ENCODE data around the gene NR3C1.

The NR3C1 gene

DNA sequence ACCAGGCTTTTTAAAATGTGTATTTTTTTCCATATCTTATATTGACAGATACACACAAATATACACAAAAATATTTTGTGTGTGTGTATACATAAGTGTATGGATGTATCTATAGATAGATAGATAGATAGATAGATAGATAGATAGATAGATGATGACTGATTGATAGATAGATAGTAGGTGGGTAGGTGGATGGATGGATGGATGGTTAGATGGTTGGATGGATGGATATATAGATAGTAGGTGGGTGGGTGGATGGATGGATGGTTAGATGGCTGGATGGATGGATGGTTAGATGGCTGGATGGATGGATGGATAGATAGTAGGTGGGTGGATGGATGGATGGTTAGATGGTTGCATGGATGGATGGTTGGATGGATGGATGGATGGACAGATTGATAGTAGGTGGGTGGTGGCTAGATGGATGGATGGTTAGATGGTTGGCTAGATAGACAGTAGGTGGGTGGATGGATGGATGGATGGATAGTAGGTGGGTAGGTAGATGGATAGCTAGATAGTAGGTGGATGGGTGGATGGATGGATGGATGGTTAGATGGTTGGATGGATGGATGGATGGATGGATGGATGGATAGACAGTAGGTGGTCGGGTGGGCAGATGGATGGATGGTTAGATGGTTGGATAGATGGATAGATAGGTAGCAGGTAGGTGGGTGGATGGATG, 156.2 kb downstream of the NR3C1 start:
- no peak for DNase-seq
- CTCF ChIA-PET, result no interaction called here
- peaks cover 0 to 4% (median 3%) of the 10 kb centered on the region in 5 experiments for H3K9me3 ChIP-seq (ENCODE audit: control extremely low read depth in 1 of 5, control insufficient read depth in 4 of 5, insufficient read depth in 2 of 5, low read depth in 1 of 5, low read length in 4 of 5)
- H3K36me3 ChIP-seq (ENCODE audit: control insufficient read depth in 4 of 4, insufficient read depth in 4 of 4, low read length in 3 of 4), result no peaks in the 10 kb centered on the region
- no peak overlapping the region for H3K27ac ChIP-seq (ENCODE audit: insufficient read depth in 1 of 2, low read depth in 1 of 2, low read length in 2 of 2, poor library complexity in 1 of 2, severe bottlenecking in 2 of 2)
- no peaks in the 10 kb centered on the region for H3K27me3 ChIP-seq (replicated peaks in 2 of 5; ENCODE audit: control insufficient read depth in 4 of 5, insufficient read depth in 5 of 5, low read length in 4 of 5)
- 100% methylated on average over 1 of the region's 1 CpG for WGBS (ENCODE audit: insufficient coverage)
- POLR2A ChIA-PET, result no interaction called here
- no peak overlapping the region for H3K4me3 ChIP-seq (ENCODE audit: control insufficient read depth in 1 of 7, extremely low read depth in 1 of 7, insufficient read depth in 4 of 7, low read depth in 2 of 7, low read length in 6 of 7)
- peaks cover 0 to 8% (median 0%) of the 10 kb centered on the region in 4 experiments for H3K4me1 ChIP-seq (ENCODE audit: control extremely low read depth in 1 of 4, control insufficient read depth in 4 of 4, insufficient read depth in 4 of 4, low read length in 3 of 4)

DNA sequence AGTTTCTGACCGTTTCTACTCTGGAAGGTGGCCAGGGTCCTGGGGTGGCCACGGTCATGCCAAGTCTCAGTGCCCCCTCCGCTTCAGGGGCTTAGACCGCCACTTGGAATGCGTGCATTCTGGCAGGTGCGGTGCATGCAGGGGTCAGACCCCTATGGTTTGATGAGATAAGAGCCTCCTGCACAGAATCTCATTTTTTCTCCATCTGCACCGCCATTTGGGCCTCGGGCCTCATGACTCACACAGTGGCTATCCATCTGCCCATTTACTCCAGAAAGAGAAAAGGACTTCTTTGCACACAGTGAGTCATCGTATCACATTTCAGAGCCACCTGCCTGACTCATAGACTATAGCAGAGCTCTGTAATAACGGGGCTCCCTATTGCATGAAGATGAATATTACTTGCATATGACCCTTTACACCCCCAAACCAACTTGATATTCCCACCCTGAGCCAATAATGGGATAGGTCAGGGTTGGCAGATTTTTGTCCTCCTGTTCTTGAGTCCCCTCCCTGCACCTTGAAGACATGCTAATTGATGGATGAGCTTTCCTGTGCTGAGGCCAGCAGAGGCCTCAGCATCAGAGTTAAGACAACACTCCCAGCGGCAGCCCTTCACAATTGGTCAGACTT, 157.4 kb downstream of the NR3C1 start:
- Histone ChIP-seq H3K27me3 (replicated peaks in 2 of 5; ENCODE audit: control insufficient read depth in 4 of 5, insufficient read depth in 5 of 5, low read length in 4 of 5) (no peaks in the 10 kb centered on the region), H3K9me3 (ENCODE audit: control extremely low read depth in 1 of 5, control insufficient read depth in 4 of 5, insufficient read depth in 2 of 5, low read depth in 1 of 5, low read length in 4 of 5) (peaks cover 0 to 4% (median 3%) of the 10 kb centered on the region in 5 experiments), H3K27ac (ENCODE audit: insufficient read depth in 1 of 2, low read depth in 1 of 2, low read length in 2 of 2, poor library complexity in 1 of 2, severe bottlenecking in 2 of 2) (no peak overlapping the region), H3K4me3 (ENCODE audit: control insufficient read depth in 1 of 7, extremely low read depth in 1 of 7, insufficient read depth in 4 of 7, low read depth in 2 of 7, low read length in 6 of 7) (no peak overlapping the region), H3K4me1 (ENCODE audit: control extremely low read depth in 1 of 4, control insufficient read depth in 4 of 4, insufficient read depth in 4 of 4, low read length in 3 of 4) (peaks cover 0 to 8% (median 0%) of the 10 kb centered on the region in 4 experiments), H3K36me3 (ENCODE audit: control insufficient read depth in 4 of 4, insufficient read depth in 4 of 4, low read length in 3 of 4) (no peaks in the 10 kb centered on the region)
- 91% methylated on average over 9 of the region's 11 CpGs for WGBS (ENCODE audit: insufficient coverage)
- POLR2A ChIA-PET, result no interaction called here
- CTCF ChIA-PET, result interaction anchor here (0.5 kb wide), 1 partner anchor 147 kb away, joined by 3 read pairs; no protein-coding TSS in a partner anchor
- no peak for DNase-seq

DNA sequence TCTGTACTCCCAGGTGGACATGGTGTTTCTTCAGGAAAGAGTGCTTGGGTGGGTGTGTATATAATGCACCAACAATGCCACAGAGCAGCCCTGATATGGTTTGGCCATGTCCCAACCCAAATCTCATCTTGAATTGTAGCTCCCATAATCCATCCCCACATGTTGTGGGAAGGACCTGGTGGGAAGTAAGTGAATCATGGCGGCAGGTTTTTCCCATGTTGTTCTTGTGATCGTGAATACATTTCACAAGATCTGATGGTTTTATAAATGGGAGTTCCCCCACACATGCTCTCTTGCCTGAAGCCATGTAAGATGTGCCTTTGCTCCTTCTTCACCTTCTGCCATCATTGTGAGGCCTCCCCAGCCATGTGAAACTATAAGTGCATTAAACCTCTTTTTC, 158.5 kb downstream of the NR3C1 start:
- no peaks in the 10 kb centered on the region for H3K27me3 ChIP-seq (replicated peaks in 2 of 5; ENCODE audit: control insufficient read depth in 4 of 5, insufficient read depth in 5 of 5, low read length in 4 of 5)
- no peak overlapping the region for H3K27ac ChIP-seq (ENCODE audit: insufficient read depth in 1 of 2, low read depth in 1 of 2, low read length in 2 of 2, poor library complexity in 1 of 2, severe bottlenecking in 2 of 2)
- no CpG with 5 or more reads among the region's 2 CpGs for WGBS (ENCODE audit: insufficient coverage)
- H3K4me1 ChIP-seq (ENCODE audit: control extremely low read depth in 1 of 4, control insufficient read depth in 4 of 4, insufficient read depth in 4 of 4, low read length in 3 of 4), result peaks cover 0 to 8% (median 0%) of the 10 kb centered on the region in 4 experiments
- no peak for DNase-seq
- H3K9me3 ChIP-seq (ENCODE audit: control extremely low read depth in 1 of 5, control insufficient read depth in 4 of 5, insufficient read depth in 2 of 5, low read depth in 1 of 5, low read length in 4 of 5), result peaks cover 0 to 4% (median 3%) of the 10 kb centered on the region in 5 experiments
- H3K36me3 ChIP-seq (ENCODE audit: control insufficient read depth in 4 of 4, insufficient read depth in 4 of 4, low read length in 3 of 4), result no peaks in the 10 kb centered on the region
- ChIA-PET CTCF (no interaction called here), POLR2A (no interaction called here)
- no peak overlapping the region for H3K4me3 ChIP-seq (ENCODE audit: control insufficient read depth in 1 of 7, extremely low read depth in 1 of 7, insufficient read depth in 4 of 7, low read depth in 2 of 7, low read length in 6 of 7)

DNA sequence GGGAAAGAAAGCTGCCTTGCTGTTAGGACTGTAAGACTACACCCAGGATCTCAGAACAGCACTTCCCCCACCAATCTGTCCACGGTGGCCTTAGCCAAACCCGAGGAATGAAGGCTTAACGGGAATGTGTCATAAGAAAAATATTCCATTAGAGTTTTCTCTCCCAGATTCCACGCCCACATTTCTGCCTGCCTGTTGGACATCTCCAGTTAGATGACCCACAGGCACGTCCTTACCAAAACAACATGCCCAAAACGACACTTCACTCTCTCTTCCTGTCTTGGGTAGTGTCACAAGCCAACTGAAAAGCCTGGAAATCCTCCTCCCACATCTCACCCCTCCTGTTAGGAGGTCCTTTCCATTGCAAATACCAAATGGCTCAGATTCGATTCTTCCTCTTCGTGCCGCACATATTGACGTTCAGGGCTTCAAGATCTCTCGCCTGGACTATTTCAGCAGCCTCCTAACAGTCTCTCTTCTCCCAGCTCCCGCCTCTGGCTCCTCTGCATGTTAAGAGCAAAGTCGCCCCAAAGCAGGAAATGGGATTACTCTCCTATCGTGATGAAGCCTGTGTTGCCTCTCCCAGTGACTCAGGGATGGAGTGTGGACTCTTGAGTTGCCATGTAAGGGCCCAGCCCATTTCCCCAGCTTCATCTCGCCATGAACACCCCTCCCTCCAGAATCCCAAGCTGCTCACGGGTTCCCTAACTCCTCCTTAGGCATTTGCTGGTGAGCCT, 159.3 kb downstream of the NR3C1 start:
- Histone ChIP-seq H3K4me3 (ENCODE audit: control insufficient read depth in 1 of 7, extremely low read depth in 1 of 7, insufficient read depth in 4 of 7, low read depth in 2 of 7, low read length in 6 of 7) (no peak overlapping the region), H3K9me3 (ENCODE audit: control extremely low read depth in 1 of 5, control insufficient read depth in 4 of 5, insufficient read depth in 2 of 5, low read depth in 1 of 5, low read length in 4 of 5) (peaks cover 0 to 4% (median 3%) of the 10 kb centered on the region in 5 experiments), H3K27me3 (replicated peaks in 2 of 5; ENCODE audit: control insufficient read depth in 4 of 5, insufficient read depth in 5 of 5, low read length in 4 of 5) (no peaks in the 10 kb centered on the region), H3K36me3 (ENCODE audit: control insufficient read depth in 4 of 4, insufficient read depth in 4 of 4, low read length in 3 of 4) (no peaks in the 10 kb centered on the region), H3K27ac (ENCODE audit: insufficient read depth in 1 of 2, low read depth in 1 of 2, low read length in 2 of 2, poor library complexity in 1 of 2, severe bottlenecking in 2 of 2) (no peak overlapping the region), H3K4me1 (ENCODE audit: control extremely low read depth in 1 of 4, control insufficient read depth in 4 of 4, insufficient read depth in 4 of 4, low read length in 3 of 4) (peaks cover 0 to 7% (median 0%) of the 10 kb centered on the region in 4 experiments)
- WGBS (ENCODE audit: insufficient coverage), result 99% methylated on average over 14 of the region's 16 CpGs
- ChIA-PET POLR2A (no interaction called here), CTCF (no interaction called here)
- no peak for DNase-seq

DNA sequence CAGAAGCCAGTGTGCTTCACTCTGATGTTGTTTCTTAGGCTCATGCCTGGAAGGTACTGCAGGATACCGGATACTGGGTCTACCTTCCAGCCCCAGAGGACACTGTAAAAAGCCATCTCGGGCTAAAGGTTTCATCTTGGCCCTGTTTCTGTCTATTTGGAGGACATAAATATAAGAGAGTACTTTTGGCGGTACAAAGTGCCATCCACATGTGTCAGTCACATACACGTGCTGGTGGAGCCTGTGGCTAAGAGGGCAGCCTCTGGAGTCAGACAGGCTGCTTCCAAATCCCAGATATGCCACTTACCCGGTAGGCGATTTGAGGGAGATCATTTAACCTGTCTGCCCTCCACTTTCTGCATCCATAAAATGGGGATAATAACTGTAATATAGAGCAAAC, 160.4 kb downstream of the NR3C1 start:
- ChIA-PET POLR2A (no interaction called here), CTCF (no interaction called here)
- no peak overlapping the region for H3K4me3 ChIP-seq (ENCODE audit: control insufficient read depth in 1 of 7, extremely low read depth in 1 of 7, insufficient read depth in 4 of 7, low read depth in 2 of 7, low read length in 6 of 7)
- no peaks in the 10 kb centered on the region for H3K36me3 ChIP-seq (ENCODE audit: control insufficient read depth in 4 of 4, insufficient read depth in 4 of 4, low read length in 3 of 4)
- 100% methylated on average over 4 of the region's 6 CpGs for WGBS (ENCODE audit: insufficient coverage)
- H3K9me3 ChIP-seq (ENCODE audit: control extremely low read depth in 1 of 5, control insufficient read depth in 4 of 5, insufficient read depth in 2 of 5, low read depth in 1 of 5, low read length in 4 of 5), result peaks cover 0 to 4% (median 3%) of the 10 kb centered on the region in 5 experiments
- H3K27ac ChIP-seq (ENCODE audit: insufficient read depth in 1 of 2, low read depth in 1 of 2, low read length in 2 of 2, poor library complexity in 1 of 2, severe bottlenecking in 2 of 2), result no peak overlapping the region
- DNase-seq, result no peak
- no peaks in the 10 kb centered on the region for H3K27me3 ChIP-seq (replicated peaks in 2 of 5; ENCODE audit: control insufficient read depth in 4 of 5, insufficient read depth in 5 of 5, low read length in 4 of 5)
- no peaks in the 10 kb centered on the region for H3K4me1 ChIP-seq (ENCODE audit: control extremely low read depth in 1 of 4, control insufficient read depth in 4 of 4, insufficient read depth in 4 of 4, low read length in 3 of 4)

DNA sequence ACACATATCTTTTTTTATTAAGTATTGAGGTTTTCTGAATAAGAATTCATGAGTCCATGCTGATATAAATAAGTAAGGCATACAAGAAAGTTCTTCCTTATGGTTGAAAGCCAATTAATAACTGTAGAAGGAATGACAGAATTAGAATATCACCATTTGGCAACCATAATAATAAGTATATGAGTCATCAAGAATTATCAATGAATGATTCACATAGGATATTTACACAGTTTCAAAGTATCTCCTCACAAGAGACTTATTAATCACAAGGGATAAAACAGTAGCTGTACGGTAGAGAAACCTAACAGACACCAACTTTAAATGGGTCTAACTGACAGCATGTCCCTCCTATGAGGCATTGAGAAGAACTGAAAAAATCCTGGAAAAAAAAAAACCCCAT, 161.6 kb downstream of the NR3C1 start:
- ChIA-PET POLR2A (no interaction called here), CTCF (no interaction called here)
- Histone ChIP-seq H3K27me3 (replicated peaks in 2 of 5; ENCODE audit: control insufficient read depth in 4 of 5, insufficient read depth in 5 of 5, low read length in 4 of 5) (no peaks in the 10 kb centered on the region), H3K27ac (ENCODE audit: insufficient read depth in 1 of 2, low read depth in 1 of 2, low read length in 2 of 2, poor library complexity in 1 of 2, severe bottlenecking in 2 of 2) (no peak overlapping the region), H3K9me3 (ENCODE audit: control extremely low read depth in 1 of 5, control insufficient read depth in 4 of 5, insufficient read depth in 2 of 5, low read depth in 1 of 5, low read length in 4 of 5) (peaks cover 0 to 4% (median 3%) of the 10 kb centered on the region in 5 experiments), H3K36me3 (ENCODE audit: control insufficient read depth in 4 of 4, insufficient read depth in 4 of 4, low read length in 3 of 4) (no peaks in the 10 kb centered on the region), H3K4me1 (ENCODE audit: control extremely low read depth in 1 of 4, control insufficient read depth in 4 of 4, insufficient read depth in 4 of 4, low read length in 3 of 4) (no peaks in the 10 kb centered on the region), H3K4me3 (ENCODE audit: control insufficient read depth in 1 of 7, extremely low read depth in 1 of 7, insufficient read depth in 4 of 7, low read depth in 2 of 7, low read length in 6 of 7) (no peak overlapping the region)
- no peak for DNase-seq
- no CpG with 5 or more reads among the region's 1 CpG for WGBS (ENCODE audit: insufficient coverage)
